Esophagus muscularis mucosa (tissue), 4 donors: ENCODE data around the gene HYAL1.

ENCODE experiments used
- EP300 ChIP-seq: sonication (generic); formaldehyde crosslinking; IDR thresholded peaks from one replicate; pipeline ENCODE4 v1.6.1; 2017; ENCODE audit warnings: antibody characterized with exemption
- POLR2A ChIP-seq: fragments of 450-650 bp; IDR thresholded peaks from one replicate; pipeline ENCODE4 v1.6.1; 2017; ENCODE audit warnings: antibody characterized with exemption, moderate library complexity, mild to moderate bottlenecking, low read depth
- POLR2AphosphoS5 ChIP-seq, 2 donors: sonication (generic); formaldehyde crosslinking; IDR thresholded peaks; one replicate each; pipeline ENCODE4 v1.6.1; 2017; ENCODE audit warnings: antibody characterized with exemption in 2 of 2
- TF ChIP-seq, protein P1 (sequence below), 3 experiments: fragments of 200-600 bp in 2 of 3; fragments of 450-650 bp in 1 of 3; sonication (generic) in 2 of 3; IDR thresholded peaks; one replicate each; pipeline ENCODE4 v1.5.1; 2017 to 2019; ENCODE audit warnings: antibody characterized with exemption in 3 of 3, mild to moderate bottlenecking in 2 of 3, moderate library complexity in 1 of 3

DNA sequence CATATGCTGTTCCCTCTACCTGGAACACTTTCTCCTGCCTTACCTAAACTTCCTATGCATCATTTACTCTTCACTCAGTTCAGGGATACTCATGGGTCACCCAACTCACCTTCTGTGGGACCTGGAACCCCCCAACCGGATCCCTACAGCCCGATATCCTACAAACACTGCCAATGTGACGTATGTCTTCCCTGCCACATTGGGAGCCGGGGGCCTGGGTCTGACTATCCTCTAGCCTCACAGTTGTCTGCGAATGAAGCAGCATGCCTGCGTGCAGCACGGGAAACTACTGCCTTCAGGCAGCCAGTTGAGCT lies 46.8 kb upstream of the HYAL1 start:
- TF ChIP-seq POLR2A (no peak), EP300 (no peak), POLR2AphosphoS5 (IDR thresholded peaks at IDR 0.05) (no peak)
- TF ChIP-seq, protein P1, sequence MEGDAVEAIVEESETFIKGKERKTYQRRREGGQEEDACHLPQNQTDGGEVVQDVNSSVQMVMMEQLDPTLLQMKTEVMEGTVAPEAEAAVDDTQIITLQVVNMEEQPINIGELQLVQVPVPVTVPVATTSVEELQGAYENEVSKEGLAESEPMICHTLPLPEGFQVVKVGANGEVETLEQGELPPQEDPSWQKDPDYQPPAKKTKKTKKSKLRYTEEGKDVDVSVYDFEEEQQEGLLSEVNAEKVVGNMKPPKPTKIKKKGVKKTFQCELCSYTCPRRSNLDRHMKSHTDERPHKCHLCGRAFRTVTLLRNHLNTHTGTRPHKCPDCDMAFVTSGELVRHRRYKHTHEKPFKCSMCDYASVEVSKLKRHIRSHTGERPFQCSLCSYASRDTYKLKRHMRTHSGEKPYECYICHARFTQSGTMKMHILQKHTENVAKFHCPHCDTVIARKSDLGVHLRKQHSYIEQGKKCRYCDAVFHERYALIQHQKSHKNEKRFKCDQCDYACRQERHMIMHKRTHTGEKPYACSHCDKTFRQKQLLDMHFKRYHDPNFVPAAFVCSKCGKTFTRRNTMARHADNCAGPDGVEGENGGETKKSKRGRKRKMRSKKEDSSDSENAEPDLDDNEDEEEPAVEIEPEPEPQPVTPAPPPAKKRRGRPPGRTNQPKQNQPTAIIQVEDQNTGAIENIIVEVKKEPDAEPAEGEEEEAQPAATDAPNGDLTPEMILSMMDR (IDR thresholded peaks at IDR 0.05): no peak
